GM12891 (cell line): ENCODE measurements around the gene SLC8A1.

Experiments used
- POLR2A ChIP-seq: IDR thresholded peaks from 2 replicates; pipeline ENCODE4 v1.6.1; 2011; ENCODE audit warnings: low read depth, low read length, control low read depth
- POLR2AphosphoS5 ChIP-seq: IDR thresholded peaks from 2 replicates; pipeline ENCODE4 v1.6.1; 2011; ENCODE audit warnings: low read depth, low read length, control low read depth
- SPI1 ChIP-seq: IDR thresholded peaks from 2 replicates; pipeline ENCODE4 v1.6.1; 2011; ENCODE audit warnings: low read depth, low read length, control low read depth
- TAF1 ChIP-seq: IDR thresholded peaks from 2 replicates; pipeline ENCODE4 v1.6.1; 2011; ENCODE audit warnings: low read depth, low read length, control low read depth

GRCh38 chr2:40367032-40367431 is 84.9 kb downstream of the SLC8A1 start:
- TF ChIP-seq POLR2A (no peak), TAF1 (no peak), SPI1 (no peak), POLR2AphosphoS5 (no peak)
